Renal pelvis (tissue), 4 donors: ENCODE results near the gene P4HB. TPM values are rescaled to one million over a fixed set of nuclear protein-coding genes. Genes with fewer than 3 reads are reported as not detected.
"Not testable (repeated sequence)": the region's sequence is repeated elsewhere in the genome, so short reads cannot be mapped to it uniquely, and the experiment has no call there.

Experiments
- DNase-seq: peaks from one replicate; pipeline ENCODE4 v3.0.0-alpha.2; 2013
- polyA plus RNA-seq, 3 donors: library from polyadenylated mRNA; unstranded; fragments of 120-200 nt; gene quantifications; one replicate each; pipeline ENCODE4 v1.2.1, GENCODE V29; 2013; ENCODE audit not compliant: insufficient read length in 3 of 3

The P4HB gene
- polyA plus RNA-seq, 3 donors = 415 to 451 (median 445) TPM

- DNase-seq = no peak
These were observed 2.0 kb downstream of the P4HB start for GRCh38 chr17:81858170-81858966.

- DNase-seq = no peak
These were observed 5.2 kb downstream of the P4HB start for GRCh38 chr17:81854974-81855774.

GRCh38 chr17:81852237-81852636, 8.1 kb downstream of the P4HB start:
- DNase-seq = no peak

- no peak for DNase-seq
These were observed 8.9 kb downstream of the P4HB start for GRCh38 chr17:81851423-81851822.

GRCh38 chr17:81849457-81849856, 10.9 kb downstream of the P4HB start:
- no peak for DNase-seq

- no peak for DNase-seq
These were observed 13.3 kb downstream of the P4HB start for GRCh38 chr17:81846743-81847689.

GRCh38 chr17:81845881-81846742, 14.2 kb downstream of the P4HB start:
- DNase-seq = no peak

- no peak for DNase-seq
These were observed 15.0 kb downstream of the P4HB start for GRCh38 chr17:81845361-81845760.

- no peak for DNase-seq
These were observed 15.4 kb downstream of the P4HB start for GRCh38 chr17:81844887-81845286.

- DNase-seq = no peak
These were observed 15.9 kb downstream of the P4HB start for GRCh38 chr17:81844327-81844851.

- DNase-seq = no peak
These were observed 16.5 kb downstream of the P4HB start for GRCh38 chr17:81843713-81844326.

GRCh38 chr17:81842725-81843504, 17.4 kb downstream of the P4HB start:
- no peak for DNase-seq

GRCh38 chr17:81842378-81842724, 18.0 kb downstream of the P4HB start:
- no peak for DNase-seq

- DNase-seq = no peak
These were observed 18.5 kb downstream of the P4HB start for GRCh38 chr17:81841866-81842265.

GRCh38 chr17:81840826-81841778, 19.2 kb downstream of the P4HB start:
- no peak for DNase-seq

GRCh38 chr17:81840059-81840458, 20.3 kb downstream of the P4HB start:
- DNase-seq = not testable (repeated sequence)

GRCh38 chr17:81839301-81839700, 21.0 kb downstream of the P4HB start:
- no peak for DNase-seq

GRCh38 chr17:81838753-81839255, 21.5 kb downstream of the P4HB start:
- no peak for DNase-seq
